Smooth muscle cell of the brain vasculature (primary cell): Measurements from ENCODE around the gene ADISSP.

Experiments
- DNase-seq: peaks from one replicate; pipeline ENCODE4 v3.0.0-alpha.2; 2012; ENCODE audit warnings: low read depth, low spot score

ADISSP gene

DNA sequence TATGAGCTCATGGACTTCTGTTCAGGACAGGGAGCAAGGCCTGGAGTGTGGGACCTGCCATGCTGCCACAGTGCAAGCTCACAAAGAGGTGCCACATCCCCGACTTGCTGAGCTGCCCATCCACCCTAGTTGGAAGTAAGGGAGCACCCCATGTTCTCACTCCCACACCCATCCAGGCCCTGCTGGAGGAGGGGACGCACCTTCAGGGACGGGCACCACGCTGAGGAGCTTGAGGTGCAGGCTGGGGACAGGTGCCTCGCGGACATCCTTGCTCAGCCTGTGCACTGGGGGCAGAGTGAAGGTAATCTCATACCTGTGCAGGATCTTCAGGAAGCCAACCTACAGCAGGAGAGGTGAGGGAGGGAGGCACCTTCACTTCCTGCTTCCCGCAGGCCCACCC lies 12.3 kb downstream of the ADISSP start:
- no peak for DNase-seq

DNA sequence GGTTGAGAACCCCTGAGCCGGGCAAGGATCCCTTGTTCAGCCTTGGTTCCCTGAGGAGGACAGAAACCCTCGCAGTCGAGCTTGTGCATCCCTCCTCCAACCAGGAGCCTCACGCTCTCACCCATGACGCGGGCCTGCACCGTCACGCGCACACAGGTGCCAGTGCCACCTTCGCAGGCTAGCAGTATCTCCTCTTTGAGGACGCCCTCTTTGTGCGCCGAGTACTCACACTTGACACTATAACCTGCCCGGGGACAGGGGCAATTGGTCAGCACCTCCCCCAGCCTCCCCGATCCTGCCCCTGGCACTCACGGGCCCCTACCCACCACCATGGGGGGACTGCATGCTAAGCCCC lies 13.3 kb downstream of the ADISSP start:
- no peak for DNase-seq

DNA sequence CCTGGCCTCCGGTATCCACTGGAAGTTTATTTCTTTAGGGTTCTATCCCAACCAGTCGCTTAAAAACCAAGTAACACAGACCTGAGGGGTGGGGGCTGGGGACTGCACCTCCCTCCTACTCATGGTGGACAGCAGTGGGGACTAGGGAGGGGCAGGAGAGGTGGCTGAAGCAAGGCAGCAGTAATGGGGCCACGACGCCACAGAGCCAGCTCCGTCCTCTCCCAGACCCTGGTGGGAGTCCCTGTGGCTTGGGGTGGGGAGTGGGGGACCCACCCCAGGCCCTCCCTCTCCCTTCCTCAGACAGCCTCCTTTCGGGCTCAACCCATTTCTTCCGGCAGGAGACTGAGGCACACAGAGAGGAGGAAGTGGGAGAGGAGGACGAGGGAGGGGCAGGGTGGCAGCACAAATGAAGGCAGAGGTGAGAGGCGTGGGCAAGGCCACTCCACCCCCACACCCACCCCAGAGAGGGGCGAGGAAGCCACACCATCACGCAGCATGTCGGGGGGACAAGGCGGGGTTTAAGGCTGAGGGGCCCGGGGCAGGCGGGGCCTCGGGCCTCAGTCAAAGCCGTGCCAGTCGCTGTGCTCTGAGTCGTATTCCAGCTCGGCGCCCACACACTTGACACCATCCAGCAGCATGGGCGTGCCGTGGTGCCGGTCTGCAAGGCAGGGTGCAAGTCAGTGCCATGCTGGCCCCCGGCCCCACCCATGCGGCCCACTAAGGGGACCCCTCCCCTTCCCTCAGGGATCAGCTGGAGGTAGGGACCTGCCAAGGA lies 13.9 kb downstream of the ADISSP start:
- DNase-seq = no peak

DNA sequence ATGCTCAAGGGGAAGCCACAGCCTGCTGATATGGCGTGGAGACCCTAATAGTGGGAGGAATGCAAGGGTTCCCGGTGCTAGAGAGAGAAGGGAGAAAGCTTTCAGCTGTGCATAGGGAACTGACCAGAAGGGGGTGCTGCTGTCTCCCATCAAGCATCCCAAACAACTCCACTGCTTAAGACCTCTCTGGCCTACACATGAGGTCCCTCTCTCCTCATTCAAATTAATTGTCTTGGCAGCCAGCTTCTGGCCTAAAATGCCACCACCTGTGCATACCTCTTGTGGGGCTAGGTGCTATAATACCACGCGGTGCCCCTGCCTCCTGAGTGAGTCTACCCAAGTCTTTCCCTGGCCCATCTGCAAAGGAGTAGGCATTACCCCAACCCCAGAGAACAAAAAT lies 14.5 kb downstream of the ADISSP start:
- DNase-seq = peak; percentile 24

DNA sequence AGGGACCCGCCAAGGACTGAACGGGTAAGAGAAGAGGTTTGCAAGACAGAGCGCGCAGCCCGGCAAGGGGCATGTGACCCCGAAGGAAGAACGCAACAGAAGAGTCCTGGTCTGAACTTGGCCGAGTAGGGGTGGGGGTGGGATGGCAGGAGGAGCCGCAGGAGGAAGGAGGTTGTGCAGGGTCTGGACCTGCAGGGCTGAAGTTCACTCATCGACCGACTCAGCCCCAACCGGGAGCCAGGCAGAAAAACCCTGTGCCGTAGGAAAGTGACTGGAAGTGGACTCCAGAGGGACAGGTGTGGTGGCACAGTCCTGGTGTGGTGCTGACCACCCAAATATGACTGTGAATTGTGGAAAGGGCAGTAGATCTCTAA lies 15.2 kb downstream of the ADISSP start:
- no peak for DNase-seq

DNA sequence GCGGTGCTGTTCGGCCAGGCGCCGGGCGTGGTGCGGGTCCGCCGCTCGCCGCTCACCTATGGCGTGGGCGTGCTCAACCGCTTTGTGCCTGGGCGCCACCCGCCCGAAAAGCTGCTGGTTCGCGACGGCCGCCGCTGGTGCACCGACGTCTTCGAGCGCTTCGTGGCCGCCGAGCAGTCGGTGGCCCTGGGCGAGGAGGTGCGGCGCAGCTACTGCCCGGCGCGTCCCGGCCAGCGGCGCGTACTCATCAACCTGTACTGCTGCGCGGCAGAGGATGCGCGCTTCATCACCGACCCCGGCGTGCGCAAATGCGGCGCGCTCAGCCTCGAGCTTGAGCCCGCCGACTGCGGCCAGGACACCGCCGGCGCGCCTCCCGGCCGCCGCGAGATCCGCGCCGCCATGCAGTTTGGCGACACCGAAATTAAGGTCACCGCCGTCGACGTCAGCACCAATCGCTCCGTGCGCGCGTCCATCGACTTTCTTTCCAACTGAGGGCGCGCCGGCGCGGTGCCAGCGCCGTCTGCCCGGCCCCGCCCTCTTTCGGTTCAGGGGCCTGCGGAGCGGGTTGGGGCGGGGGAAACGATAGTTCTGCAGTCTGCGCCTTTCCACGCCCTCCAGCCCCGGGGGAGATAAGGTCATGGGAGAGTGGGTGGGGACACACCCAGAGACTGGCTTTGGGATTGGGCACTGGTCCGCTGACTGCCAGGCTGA lies 15.7 kb downstream of the ADISSP start:
- DNase-seq = no peak

DNA sequence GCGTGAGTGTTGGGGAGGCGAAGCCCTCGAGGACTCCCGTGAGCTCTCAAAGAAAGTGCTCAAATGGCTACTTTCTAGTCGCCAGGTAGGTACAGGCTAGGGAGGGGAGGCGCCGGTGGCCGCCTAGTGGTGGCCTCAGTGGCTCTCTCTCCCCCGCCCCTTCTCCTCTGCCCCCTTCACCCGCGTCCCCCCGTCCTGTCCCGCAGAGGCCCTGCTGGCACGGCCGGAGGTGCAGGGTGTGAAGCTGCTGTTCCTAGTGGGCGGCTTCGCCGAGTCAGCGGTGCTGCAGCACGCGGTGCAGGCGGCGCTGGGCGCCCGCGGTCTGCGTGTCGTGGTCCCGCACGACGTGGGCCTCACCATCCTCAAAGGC lies 16.3 kb downstream of the ADISSP start:
- DNase-seq = no peak

DNA sequence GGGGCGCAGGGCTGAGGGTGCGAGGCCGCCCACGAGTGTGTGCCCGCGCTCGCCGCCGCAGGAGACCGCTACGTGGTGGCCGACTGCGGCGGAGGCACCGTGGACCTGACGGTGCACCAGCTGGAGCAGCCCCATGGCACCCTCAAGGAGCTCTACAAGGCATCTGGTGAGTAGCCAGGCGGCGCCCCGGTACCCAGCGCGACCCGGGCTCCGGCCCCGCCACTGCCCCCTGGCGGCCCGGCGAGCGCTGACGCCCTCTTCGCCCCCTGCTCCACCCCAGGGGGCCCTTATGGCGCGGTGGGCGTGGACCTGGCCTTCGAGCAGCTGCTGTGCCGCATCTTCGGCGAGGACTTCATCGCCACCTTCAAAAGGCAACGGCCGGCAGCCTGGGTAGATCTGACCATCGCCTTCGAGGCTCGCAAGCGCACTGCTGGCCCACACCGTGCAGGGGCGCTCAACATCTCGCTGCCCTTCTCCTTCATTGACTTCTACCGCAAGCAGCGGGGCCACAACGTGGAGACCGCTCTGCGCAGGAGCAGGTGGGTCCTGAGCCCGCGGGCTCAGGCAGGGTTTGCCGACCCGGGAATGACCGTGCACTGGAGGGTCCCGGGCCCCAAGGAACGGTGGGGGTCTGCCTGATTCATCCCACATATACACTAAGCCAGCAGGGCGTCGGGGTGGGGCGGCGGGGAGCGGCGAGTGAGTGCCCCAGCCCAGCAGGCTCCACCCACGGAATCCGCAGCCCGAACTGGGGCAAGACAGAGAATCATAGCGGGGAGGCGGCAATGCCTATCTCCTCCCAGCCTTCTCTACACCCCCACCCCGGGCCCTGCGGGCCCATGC lies 17.6 kb downstream of the ADISSP start:
- DNase-seq = no peak

DNA sequence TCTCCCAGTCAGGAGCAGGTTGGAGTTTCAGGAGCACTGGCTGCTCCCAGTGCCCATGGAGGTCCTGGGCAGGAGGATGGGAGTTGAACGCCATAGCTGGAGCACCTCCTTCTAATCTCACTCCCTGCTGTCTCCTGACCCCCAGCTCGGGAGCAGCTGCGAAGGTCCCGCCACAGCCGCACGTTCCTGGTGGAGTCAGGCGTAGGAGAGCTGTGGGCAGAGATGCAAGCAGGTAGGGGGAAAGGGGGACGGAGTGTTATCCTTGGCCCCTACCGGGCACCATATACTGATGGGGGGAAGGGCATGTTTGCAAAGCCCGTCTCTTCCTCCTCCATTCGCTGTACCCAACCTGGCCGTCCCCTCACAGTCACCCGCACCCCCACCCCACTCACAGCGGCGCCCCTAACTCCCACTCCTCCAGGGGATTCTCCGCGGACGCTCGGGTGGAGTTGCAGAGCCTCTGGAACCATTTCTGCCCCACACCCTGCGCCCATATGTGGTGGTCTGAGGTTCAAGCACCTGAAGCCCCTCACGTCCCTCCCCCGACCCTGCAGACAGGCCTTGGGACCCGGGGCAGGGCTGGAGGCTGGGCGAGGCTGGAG lies 18.4 kb downstream of the ADISSP start:
- no peak for DNase-seq

DNA sequence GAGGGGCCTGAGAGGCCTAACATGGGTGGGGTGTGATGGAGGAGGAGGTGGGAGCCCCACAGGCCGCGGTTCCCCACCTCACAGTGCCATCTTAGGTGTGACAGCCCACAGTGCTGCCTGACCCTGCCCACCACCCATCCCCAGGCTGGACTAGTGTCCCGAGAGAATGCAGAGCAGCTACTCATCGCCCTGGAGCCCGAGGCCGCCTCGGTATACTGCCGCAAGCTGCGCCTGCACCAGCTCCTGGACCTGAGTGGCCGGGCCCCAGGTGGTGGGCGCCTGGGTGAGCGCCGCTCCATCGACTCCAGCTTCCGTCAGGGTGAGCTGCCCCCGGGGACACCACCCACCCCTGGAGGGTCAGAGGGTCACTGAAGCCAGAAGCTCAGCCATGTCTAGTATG lies 19.5 kb downstream of the ADISSP start:
- no peak for DNase-seq

DNA sequence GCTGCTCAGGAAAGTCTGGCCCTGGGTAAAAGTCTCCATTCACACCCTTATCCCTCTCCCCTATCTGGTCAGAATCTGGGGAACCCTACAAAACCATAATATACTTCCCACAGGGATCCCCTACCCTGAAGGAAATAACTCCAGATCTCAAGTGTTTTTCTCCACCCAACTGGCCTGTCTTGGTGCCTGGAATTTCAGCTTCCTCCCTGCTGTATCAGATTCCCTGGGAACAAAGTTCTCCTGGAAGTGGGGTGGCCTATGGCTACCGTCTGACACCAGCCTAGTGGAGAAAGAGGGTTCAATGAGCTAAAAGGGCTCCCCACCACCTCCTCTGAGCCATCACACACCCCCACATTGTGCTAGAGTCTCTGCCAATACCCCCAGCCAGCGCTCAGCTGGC lies 20.1 kb downstream of the ADISSP start:
- DNase-seq = no peak

DNA sequence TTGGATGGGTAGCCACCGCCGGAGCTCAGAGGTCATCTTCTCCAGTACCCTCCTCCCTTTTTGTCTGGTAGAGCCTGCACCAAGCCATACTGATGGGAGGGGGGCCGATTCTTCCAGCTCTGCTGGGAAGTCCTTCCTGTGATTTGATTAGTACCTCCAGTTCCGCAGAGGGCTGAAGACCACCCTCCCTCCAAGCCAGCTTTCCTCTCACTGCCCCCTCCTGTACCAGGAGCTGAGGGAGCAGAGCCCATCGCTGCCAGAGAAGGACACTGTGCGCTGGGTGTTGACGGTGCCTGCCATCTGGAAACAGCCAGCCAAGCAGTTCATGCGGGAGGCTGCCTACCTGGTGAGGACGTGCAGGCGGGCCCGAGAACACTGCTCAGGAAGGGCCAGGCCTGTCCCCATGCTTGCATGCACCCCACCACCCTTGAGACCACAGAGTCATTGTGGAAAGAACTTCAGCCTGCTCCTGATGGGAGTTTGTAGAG lies 21.8 kb downstream of the ADISSP start:
- no peak for DNase-seq

DNA sequence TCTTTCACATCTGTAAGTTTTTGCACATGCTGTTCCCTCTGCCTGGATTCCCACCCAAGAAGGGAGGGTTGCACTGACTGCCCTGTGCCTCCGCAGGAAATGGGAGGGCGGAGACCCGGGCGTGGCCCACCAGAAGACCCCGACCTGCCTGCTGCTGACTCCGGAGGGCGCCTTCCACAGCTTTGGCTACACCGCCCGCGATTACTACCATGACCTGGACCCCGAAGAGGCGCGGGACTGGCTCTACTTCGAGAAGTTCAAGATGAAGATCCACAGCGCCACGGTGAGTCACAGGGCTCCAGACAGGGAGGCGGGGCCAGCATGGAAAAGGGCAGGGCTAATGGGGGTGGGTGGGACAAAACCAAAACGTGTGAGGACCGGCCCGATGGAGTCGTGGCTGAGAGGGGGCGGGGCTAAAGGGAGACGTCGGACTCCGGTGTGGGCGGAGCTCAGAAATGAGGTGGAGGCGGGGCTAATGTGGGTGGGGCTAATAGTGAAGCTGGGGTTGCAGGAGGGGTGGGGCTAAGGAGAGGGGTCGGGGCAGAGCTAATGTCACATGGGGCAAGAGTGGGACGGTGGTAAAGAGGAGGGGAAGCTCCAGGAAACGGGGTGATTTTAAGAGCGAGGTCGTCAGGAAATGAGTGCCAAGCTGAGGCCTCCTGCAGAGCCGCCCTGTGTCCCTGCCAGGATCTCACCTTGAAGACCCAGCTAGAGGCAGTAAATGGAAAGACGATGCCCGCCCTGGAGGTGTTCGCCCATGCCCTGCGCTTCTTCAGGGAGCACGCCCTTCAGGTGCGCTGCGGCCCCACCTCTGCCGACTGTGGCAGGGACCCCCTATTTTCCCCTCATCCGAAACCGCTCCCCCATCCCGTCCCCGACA lies 22.5 kb downstream of the ADISSP start:
- DNase-seq = no peak

DNA sequence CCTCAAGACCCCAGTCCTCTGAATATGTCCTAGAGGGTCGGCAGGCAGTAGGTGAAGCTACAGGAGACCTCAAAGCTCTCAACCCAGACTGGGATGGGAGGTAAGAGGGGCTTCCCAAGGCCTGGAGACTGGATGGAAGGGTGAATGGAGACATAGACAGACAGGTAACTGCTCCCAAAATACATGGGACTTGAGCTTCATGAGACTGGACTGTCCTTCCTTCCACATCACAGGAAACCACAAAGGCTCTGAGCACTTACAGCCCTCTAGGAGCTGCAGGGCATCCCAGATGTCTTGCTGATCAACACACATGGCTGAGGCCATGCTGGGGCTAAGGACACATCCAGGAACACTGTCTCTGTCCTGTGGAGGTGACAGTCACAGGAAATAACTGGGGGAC lies 23.5 kb downstream of the ADISSP start:
- no peak for DNase-seq

DNA sequence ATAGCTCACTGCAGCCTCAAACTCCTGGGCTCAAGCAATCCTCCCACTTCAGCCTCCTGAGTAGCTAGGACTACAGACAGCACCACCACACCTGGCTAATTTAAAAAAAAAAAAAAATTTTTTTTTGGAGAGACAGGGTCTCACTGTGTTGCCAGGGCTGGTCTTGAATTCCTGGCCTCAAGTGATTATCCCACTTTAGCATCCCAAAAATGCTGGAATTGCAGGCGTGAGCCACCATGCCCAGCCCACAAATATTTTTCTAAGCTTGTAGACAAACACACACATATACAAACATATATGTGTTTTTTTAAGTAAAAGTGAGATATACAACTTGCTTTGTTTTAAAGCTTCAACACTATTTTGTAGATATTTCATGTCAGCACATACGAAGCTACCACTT lies 24.3 kb downstream of the ADISSP start:
- DNase-seq = no peak

DNA sequence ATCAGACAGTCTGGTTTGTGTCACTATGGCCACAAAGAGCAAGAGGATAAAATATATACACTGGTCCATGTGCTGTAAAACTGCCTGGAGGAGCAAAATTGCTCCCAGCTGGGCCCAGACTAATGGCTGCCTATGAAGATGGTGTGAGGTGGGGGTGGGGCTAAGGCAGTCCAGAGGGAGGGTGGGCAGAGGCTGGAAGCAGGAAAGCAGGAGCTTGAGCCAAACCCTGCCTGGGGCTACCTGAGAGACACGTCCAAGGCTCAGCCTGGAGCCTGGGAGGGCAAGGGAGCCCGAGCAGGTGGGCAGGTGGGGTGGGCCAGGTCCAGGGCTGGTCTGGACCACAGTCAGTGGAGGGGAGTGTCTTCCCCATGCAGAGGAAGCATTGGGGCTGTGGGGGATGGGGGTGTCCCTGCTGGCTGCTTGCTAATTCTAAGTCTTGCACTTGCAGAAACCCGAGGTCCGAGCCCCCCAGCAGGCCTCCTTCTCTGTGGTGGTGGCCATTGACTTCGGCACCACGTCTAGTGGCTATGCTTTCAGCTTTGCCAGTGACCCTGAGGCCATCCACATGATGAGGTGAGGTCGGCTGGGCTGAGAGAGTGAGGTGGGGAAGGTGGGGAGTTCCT lies 25.6 kb downstream of the ADISSP start:
- no peak for DNase-seq

DNA sequence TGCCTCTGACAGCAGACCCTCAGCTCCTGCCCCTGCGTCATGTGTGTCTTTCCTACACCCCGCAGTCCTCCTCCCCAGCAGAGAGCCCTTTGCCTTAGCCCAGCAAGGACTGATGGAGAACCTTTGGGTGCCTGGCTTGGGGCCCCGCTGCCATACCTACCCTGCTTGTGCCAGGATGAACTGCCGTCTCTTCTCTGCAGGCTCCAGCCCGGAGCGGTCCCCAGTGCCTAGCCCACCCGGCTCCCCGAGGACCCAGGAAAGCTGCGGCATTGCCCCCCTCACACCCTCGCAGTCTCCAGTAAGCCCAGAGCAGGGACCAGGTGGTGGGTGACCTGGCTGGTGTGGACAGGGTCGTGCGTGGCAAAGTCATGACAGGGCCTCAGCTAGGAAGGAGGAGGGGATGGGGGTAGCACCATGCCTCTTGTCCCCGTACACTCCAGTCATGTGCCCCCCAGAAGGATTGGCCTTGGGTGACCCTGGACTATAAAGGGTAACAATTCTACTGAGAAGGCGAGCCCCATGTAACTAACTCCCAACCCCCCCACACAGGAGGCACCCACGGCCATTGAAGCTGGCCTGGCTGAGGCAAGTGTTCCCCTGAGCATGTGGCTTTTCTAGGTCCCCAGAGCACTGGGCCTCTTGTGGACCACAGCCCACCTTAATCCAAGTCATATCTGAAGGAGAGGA lies 26.8 kb downstream of the ADISSP start:
- DNase-seq = no peak

DNA sequence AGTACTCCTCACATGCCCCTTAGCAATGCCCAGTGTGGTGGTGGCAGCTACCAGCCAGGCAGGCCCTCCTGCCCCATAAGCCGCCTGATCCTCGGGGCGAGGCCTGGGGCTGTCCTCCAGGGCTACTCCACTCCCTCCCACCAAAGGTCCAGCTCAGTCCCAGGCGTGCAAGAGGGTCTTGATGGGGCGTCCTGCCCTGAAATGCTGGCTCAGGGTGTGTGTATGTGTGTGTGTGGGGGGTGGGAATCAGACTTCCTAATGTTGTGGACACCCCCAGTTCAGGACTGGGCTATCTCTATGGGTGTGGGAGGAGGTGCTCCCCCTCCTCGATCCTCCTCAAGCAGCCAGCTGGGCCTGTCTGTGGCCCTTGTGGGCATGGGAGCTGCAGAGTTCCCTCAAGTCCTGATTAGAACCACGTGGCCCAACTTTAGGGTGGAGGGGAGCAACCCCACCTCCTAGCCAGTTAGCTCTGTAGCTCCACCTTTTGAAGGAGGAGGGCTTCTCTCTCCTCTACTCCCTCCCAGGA lies 27.6 kb downstream of the ADISSP start:
- DNase-seq = no peak

DNA sequence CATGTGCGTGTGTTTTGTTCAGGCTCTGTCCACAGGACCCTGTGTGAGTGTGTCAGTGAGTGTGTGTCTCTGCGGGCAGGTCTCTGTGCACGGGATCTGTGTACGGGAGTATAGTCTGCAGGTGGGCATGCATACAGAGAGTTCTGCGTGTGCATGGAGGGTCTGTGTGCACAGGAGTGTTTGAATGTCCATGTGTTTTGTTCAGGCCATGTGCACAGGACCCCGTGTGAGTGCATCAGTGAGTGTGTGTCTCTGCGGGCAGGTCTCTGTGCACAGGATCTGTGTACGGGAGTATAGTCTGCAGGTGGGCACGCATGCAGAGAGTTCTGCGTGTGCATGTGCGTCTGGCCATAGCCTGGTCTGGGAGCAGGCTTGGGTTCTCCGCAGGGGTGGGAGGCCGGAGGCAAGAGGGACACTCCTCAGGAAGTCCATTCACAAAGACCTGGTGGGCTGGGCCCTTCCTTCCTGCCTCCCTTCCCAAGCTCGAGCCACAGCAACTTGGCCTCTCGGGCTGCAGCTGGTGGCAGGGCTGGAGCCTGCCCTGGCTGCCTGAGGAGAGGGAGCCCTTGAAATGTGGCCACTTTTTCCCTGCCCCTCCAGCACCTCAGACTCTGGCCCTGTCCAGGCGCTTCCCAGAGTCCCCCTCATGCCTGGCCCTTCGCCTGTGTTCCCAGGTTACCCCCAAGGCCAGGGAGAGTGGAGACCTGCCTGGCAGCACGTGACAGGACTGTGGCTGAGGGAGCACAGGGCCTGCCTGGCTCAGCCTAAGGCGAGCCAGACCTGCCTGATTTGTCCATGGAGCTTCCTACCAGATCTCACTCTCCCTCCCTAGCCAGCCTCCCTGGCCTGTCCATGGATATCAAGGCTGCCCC lies 28.3 kb downstream of the ADISSP start:
- no peak for DNase-seq
